ENCODE data around the gene THADA. TPM values are rescaled to one million over a fixed set of nuclear protein-coding genes. Genes with fewer than 3 reads are reported as not detected.
A peak's percentile ranks its signal among the peaks of the same experiment; 100 is the strongest.

THADA gene
- total and polyA plus RNA-seq, 2 donors = 11.8 to 20.6 TPM

GRCh38 chr2:43460611-43461365 lies 135.1 kb downstream of the THADA start:
- 90% methylated on average over 4 of the region's 4 CpGs for WGBS
- DNase-seq (ENCODE audit: low read depth in 6 of 9, low spot score in 9 of 9) = no peak
- Histone ChIP-seq H3K4me3 (ENCODE audit: low read length in 2 of 2) (no peak overlapping the region), H3K27ac (ENCODE audit: low read depth in 1 of 2, low read length in 1 of 2) (peak overlapping the region in 1 of 2 donors; percentile 15), H3K9me3 (ENCODE audit: control insufficient read depth in 2 of 2, insufficient read depth in 1 of 2, low read length in 1 of 2) (no peaks in the 10 kb centered on the region), H3K27me3 (ENCODE audit: control insufficient read depth in 2 of 2, insufficient read depth in 1 of 2, low read length in 1 of 2) (no peaks in the 10 kb centered on the region), H3K36me3 (ENCODE audit: control insufficient read depth in 2 of 2, insufficient read depth in 2 of 2, low read length in 1 of 2) (no peaks in the 10 kb centered on the region), H3K4me1 (ENCODE audit: control insufficient read depth in 2 of 2, insufficient read depth in 2 of 2, low read length in 2 of 2) (peaks cover 0 to 3% of the 10 kb centered on the region in 2 donors)

GRCh38 chr2:43460174-43460546 lies 135.7 kb downstream of the THADA start:
- Histone ChIP-seq H3K36me3 (ENCODE audit: control insufficient read depth in 2 of 2, insufficient read depth in 2 of 2, low read length in 1 of 2) (no peaks in the 10 kb centered on the region), H3K4me3 (ENCODE audit: low read length in 2 of 2) (no peak overlapping the region), H3K27me3 (ENCODE audit: control insufficient read depth in 2 of 2, insufficient read depth in 1 of 2, low read length in 1 of 2) (no peaks in the 10 kb centered on the region), H3K4me1 (ENCODE audit: control insufficient read depth in 2 of 2, insufficient read depth in 2 of 2, low read length in 2 of 2) (peaks cover 0 to 3% of the 10 kb centered on the region in 2 donors), H3K27ac (ENCODE audit: low read depth in 1 of 2, low read length in 1 of 2) (no peak overlapping the region), H3K9me3 (ENCODE audit: control insufficient read depth in 2 of 2, insufficient read depth in 1 of 2, low read length in 1 of 2) (no peaks in the 10 kb centered on the region)
- no peak for DNase-seq (ENCODE audit: low read depth in 6 of 9, low spot score in 9 of 9)
- WGBS = 99% methylated on average over 1 of the region's 1 CpG

GRCh38 chr2:43459446-43460173 lies 136.2 kb downstream of the THADA start:
- H3K27me3 ChIP-seq (ENCODE audit: control insufficient read depth in 2 of 2, insufficient read depth in 1 of 2, low read length in 1 of 2) = no peaks in the 10 kb centered on the region
- no peak overlapping the region for H3K27ac ChIP-seq (ENCODE audit: low read depth in 1 of 2, low read length in 1 of 2)
- H3K4me1 ChIP-seq (ENCODE audit: control insufficient read depth in 2 of 2, insufficient read depth in 2 of 2, low read length in 2 of 2) = peaks cover 0 to 3% of the 10 kb centered on the region in 2 donors
- 41% methylated on average over 1 of the region's 1 CpG for WGBS
- no peak overlapping the region for H3K4me3 ChIP-seq (ENCODE audit: low read length in 2 of 2)
- no peak for DNase-seq (ENCODE audit: low read depth in 6 of 9, low spot score in 9 of 9)
- H3K36me3 ChIP-seq (ENCODE audit: control insufficient read depth in 2 of 2, insufficient read depth in 2 of 2, low read length in 1 of 2) = no peaks in the 10 kb centered on the region
- no peaks in the 10 kb centered on the region for H3K9me3 ChIP-seq (ENCODE audit: control insufficient read depth in 2 of 2, insufficient read depth in 1 of 2, low read length in 1 of 2)

GRCh38 chr2:43458014-43458628 lies 137.7 kb downstream of the THADA start:
- Histone ChIP-seq H3K27me3 (ENCODE audit: control insufficient read depth in 2 of 2, insufficient read depth in 1 of 2, low read length in 1 of 2) (no peaks in the 10 kb centered on the region), H3K27ac (ENCODE audit: low read depth in 1 of 2, low read length in 1 of 2) (no peak overlapping the region), H3K9me3 (ENCODE audit: control insufficient read depth in 2 of 2, insufficient read depth in 1 of 2, low read length in 1 of 2) (no peaks in the 10 kb centered on the region), H3K36me3 (ENCODE audit: control insufficient read depth in 2 of 2, insufficient read depth in 2 of 2, low read length in 1 of 2) (no peaks in the 10 kb centered on the region), H3K4me1 (ENCODE audit: control insufficient read depth in 2 of 2, insufficient read depth in 2 of 2, low read length in 2 of 2) (no peaks in the 10 kb centered on the region), H3K4me3 (ENCODE audit: low read length in 2 of 2) (no peak overlapping the region)
- 94% methylated on average over 4 of the region's 4 CpGs for WGBS
- DNase-seq (ENCODE audit: low read depth in 6 of 9, low spot score in 9 of 9) = no peak

GRCh38 chr2:43455731-43456642 lies 139.9 kb downstream of the THADA start:
- Histone ChIP-seq H3K4me3 (ENCODE audit: low read length in 2 of 2) (no peak overlapping the region), H3K27ac (ENCODE audit: low read depth in 1 of 2, low read length in 1 of 2) (no peak overlapping the region), H3K4me1 (ENCODE audit: control insufficient read depth in 2 of 2, insufficient read depth in 2 of 2, low read length in 2 of 2) (no peaks in the 10 kb centered on the region), H3K27me3 (ENCODE audit: control insufficient read depth in 2 of 2, insufficient read depth in 1 of 2, low read length in 1 of 2) (no peaks in the 10 kb centered on the region), H3K9me3 (ENCODE audit: control insufficient read depth in 2 of 2, insufficient read depth in 1 of 2, low read length in 1 of 2) (no peaks in the 10 kb centered on the region), H3K36me3 (ENCODE audit: control insufficient read depth in 2 of 2, insufficient read depth in 2 of 2, low read length in 1 of 2) (no peaks in the 10 kb centered on the region)
- 71% methylated on average over 6 of the region's 6 CpGs for WGBS
- DNase-seq (ENCODE audit: low read depth in 6 of 9, low spot score in 9 of 9) = no peak

- Histone ChIP-seq H3K27ac (ENCODE audit: low read depth in 1 of 2, low read length in 1 of 2) (no peak overlapping the region), H3K27me3 (ENCODE audit: control insufficient read depth in 2 of 2, insufficient read depth in 1 of 2, low read length in 1 of 2) (no peaks in the 10 kb centered on the region), H3K36me3 (ENCODE audit: control insufficient read depth in 2 of 2, insufficient read depth in 2 of 2, low read length in 1 of 2) (no peaks in the 10 kb centered on the region), H3K4me1 (ENCODE audit: control insufficient read depth in 2 of 2, insufficient read depth in 2 of 2, low read length in 2 of 2) (no peaks in the 10 kb centered on the region), H3K4me3 (ENCODE audit: low read length in 2 of 2) (no peak overlapping the region), H3K9me3 (ENCODE audit: control insufficient read depth in 2 of 2, insufficient read depth in 1 of 2, low read length in 1 of 2) (no peaks in the 10 kb centered on the region)
- WGBS = 94% methylated on average over 5 of the region's 5 CpGs
- DNase-seq (ENCODE audit: low read depth in 6 of 9, low spot score in 9 of 9) = no peak
Measured at GRCh38 chr2:43455296-43455695, 140.5 kb downstream of the THADA start.

- no peak overlapping the region for H3K27ac ChIP-seq (ENCODE audit: low read depth in 1 of 2, low read length in 1 of 2)
- 96% methylated on average over 2 of the region's 2 CpGs for WGBS
- H3K27me3 ChIP-seq (ENCODE audit: control insufficient read depth in 2 of 2, insufficient read depth in 1 of 2, low read length in 1 of 2) = no peaks in the 10 kb centered on the region
- DNase-seq (ENCODE audit: low read depth in 6 of 9, low spot score in 9 of 9) = no peak
- H3K36me3 ChIP-seq (ENCODE audit: control insufficient read depth in 2 of 2, insufficient read depth in 2 of 2, low read length in 1 of 2) = no peaks in the 10 kb centered on the region
- no peaks in the 10 kb centered on the region for H3K4me1 ChIP-seq (ENCODE audit: control insufficient read depth in 2 of 2, insufficient read depth in 2 of 2, low read length in 2 of 2)
- H3K4me3 ChIP-seq (ENCODE audit: low read length in 2 of 2) = no peak overlapping the region
- no peaks in the 10 kb centered on the region for H3K9me3 ChIP-seq (ENCODE audit: control insufficient read depth in 2 of 2, insufficient read depth in 1 of 2, low read length in 1 of 2)
Measured at GRCh38 chr2:43454791-43455190, 141.0 kb downstream of the THADA start.

- no peaks in the 10 kb centered on the region for H3K27me3 ChIP-seq (ENCODE audit: control insufficient read depth in 2 of 2, insufficient read depth in 1 of 2, low read length in 1 of 2)
- no peak overlapping the region for H3K27ac ChIP-seq (ENCODE audit: low read depth in 1 of 2, low read length in 1 of 2)
- no peak for DNase-seq (ENCODE audit: low read depth in 6 of 9, low spot score in 9 of 9)
Measured at GRCh38 chr2:43453179-43454170, 142.4 kb downstream of the THADA start.

More at GRCh38 chr2:43453179-43454170, 142.4 kb downstream of the THADA start:
- H3K4me3 ChIP-seq (ENCODE audit: low read length in 2 of 2) = no peak overlapping the region
- H3K36me3 ChIP-seq (ENCODE audit: control insufficient read depth in 2 of 2, insufficient read depth in 2 of 2, low read length in 1 of 2) = no peaks in the 10 kb centered on the region
- H3K4me1 ChIP-seq (ENCODE audit: control insufficient read depth in 2 of 2, insufficient read depth in 2 of 2, low read length in 2 of 2) = no peaks in the 10 kb centered on the region
- 95% methylated on average over 6 of the region's 6 CpGs for WGBS
- H3K9me3 ChIP-seq (ENCODE audit: control insufficient read depth in 2 of 2, insufficient read depth in 1 of 2, low read length in 1 of 2) = no peaks in the 10 kb centered on the region
